Fibroblast of lung (primary cell): ENCODE results near the gene TMEM132E. TPM values are rescaled to one million over a fixed set of nuclear protein-coding genes. Genes with fewer than 3 reads are reported as not detected.

Source experiments
- DNase-seq, 2 donors: peaks; one replicate each; pipeline versions ENCODE4 v3.0.0 to v3.0.0-alpha.2; 2010; ENCODE audit warnings: low read depth in 2 of 2
- H2AFZ ChIP-seq: 2 replicates; pipeline ENCODE4 v1.5.1; 2012; ENCODE audit warnings: low read length, control low read depth, inconsistent platforms
- H3K27ac ChIP-seq: 2 replicates; pipeline ENCODE4 v1.5.1; 2011; ENCODE audit warnings: low read length, control low read depth; ENCODE audit not compliant: insufficient read depth
- H3K27me3 ChIP-seq: 2 replicates; pipeline ENCODE4 v1.5.1; 2011; ENCODE audit warnings: mild to moderate bottlenecking, low read length; ENCODE audit not compliant: control insufficient read depth, insufficient read depth
- H3K36me3 ChIP-seq: 2 replicates; pipeline ENCODE4 v1.5.1; 2011; ENCODE audit warnings: low read length; ENCODE audit not compliant: control insufficient read depth, insufficient read depth
- H3K4me1 ChIP-seq: 2 replicates; pipeline ENCODE4 v1.5.1; 2011; ENCODE audit warnings: low read length; ENCODE audit not compliant: control insufficient read depth, insufficient read depth; ENCODE audit errors: extremely low read depth
- H3K4me2 ChIP-seq: 2 replicates; pipeline ENCODE4 v1.5.1; 2011; ENCODE audit warnings: low read length, control low read depth; ENCODE audit not compliant: insufficient read depth; ENCODE audit errors: extremely low read depth
- H3K4me3 ChIP-seq, 4 experiments: fragments of 200-600 bp in 1 of 4; sonication (generic) in 1 of 4; replicated peaks in 1 of 4; 2 replicates each; pipeline ENCODE4 v1.5.1; 2011 to 2016; ENCODE audit warnings: low read length in 4 of 4, low read depth in 3 of 4, mild to moderate bottlenecking in 3 of 4, control low read depth in 2 of 4, inconsistent platforms in 1 of 4, mixed read lengths in 1 of 4; ENCODE audit not compliant: insufficient read depth in 1 of 4; ENCODE audit errors: control extremely low read depth in 1 of 4
- H3K79me2 ChIP-seq: 2 replicates; pipeline ENCODE4 v1.5.1; 2012; ENCODE audit warnings: mild to moderate bottlenecking, low read length, inconsistent platforms; ENCODE audit not compliant: control insufficient read depth, insufficient read depth
- H3K9ac ChIP-seq: 2 replicates; pipeline ENCODE4 v1.5.1; 2011; ENCODE audit warnings: mild to moderate bottlenecking, low read length, control low read depth; ENCODE audit not compliant: insufficient read depth
- H3K9me3 ChIP-seq: 2 replicates; pipeline ENCODE4 v1.5.1; 2012; ENCODE audit warnings: low read depth, low read length; ENCODE audit not compliant: control insufficient read depth, insufficient read depth
- H4K20me1 ChIP-seq: 2 replicates; pipeline ENCODE4 v1.5.1; 2011; ENCODE audit warnings: low read length; ENCODE audit not compliant: control insufficient read depth, insufficient read depth; ENCODE audit errors: extremely low read depth
- EZH2 ChIP-seq: IDR thresholded peaks from 2 replicates; pipeline ENCODE4 v1.5.1; 2012; ENCODE audit warnings: low read length, control low read depth, mild to moderate bottlenecking; ENCODE audit errors: missing control alignments
- polyA plus RNA-seq, 2 donors: library from polyadenylated mRNA; depleted of rRNA in 1 of 2; stranded (reverse) in 1 of 2; unstranded in 1 of 2; fragments of >200 nt; gene quantifications; 2 replicates each; pipeline ENCODE4 v1.2.1, GENCODE V29; 2011 to 2012; ENCODE audit warnings: missing spikeins in 1 of 2
- total RNA-seq: library from RNA; depleted of rRNA; stranded (reverse); fragments of >200 nt; gene quantifications from 2 replicates; pipeline ENCODE4 v1.2.1, GENCODE V29; 2014
- TF ChIP-seq, protein P1 (sequence below), 2 donors: IDR thresholded peaks in 1 of 2; conservative IDR thresholded peaks in 1 of 2; 1 replicate in 1 of 2; 2 replicates in 1 of 2; pipeline ENCODE4 v1.5.1; 2011 to 2012; ENCODE audit warnings: low read length in 2 of 2, control low read depth in 1 of 2, inconsistent platforms in 1 of 2, low read depth in 1 of 2, mild to moderate bottlenecking in 1 of 2

TMEM132E gene
- total and polyA plus RNA-seq, 2 donors (not counting 1 experiment from before 2014, with no cell fraction given): not detected

DNA sequence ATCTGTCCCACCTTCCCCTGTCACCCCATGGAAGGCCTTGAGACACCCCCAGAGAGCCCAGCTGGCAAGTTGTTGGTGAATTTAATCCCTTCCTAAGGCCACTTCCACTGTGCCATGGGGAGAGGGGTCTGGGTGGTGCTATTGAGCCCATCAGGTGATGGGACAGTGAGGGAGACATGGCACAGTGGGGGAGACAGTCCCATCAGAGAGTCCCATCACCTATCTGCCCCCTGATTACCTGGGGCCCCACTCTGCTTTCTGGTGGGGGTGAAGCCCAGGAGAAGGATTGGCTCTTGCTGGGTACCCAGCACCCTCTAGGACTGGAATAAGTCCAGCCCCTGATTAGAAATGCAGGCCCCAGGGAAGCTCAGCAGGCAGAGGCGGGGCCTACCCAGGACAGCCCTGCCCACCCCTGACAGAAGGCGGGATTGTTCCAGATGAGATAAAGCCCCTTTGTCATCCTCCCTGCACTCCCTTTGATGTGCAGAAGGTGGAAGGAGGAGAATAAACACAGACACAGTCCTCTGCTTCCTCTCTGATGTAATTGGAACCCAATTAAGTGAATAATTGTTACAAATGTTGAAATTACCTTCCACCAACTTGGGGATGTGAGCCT, 18.9 kb downstream of the TMEM132E start:
- Histone ChIP-seq H3K9me3 (no peaks in the 10 kb centered on the region), H3K4me2 (no peak overlapping the region), H3K79me2 (no peaks in the 10 kb centered on the region), H3K4me3 (no peak overlapping the region), H3K27ac (no peak overlapping the region), H2AFZ (no peak overlapping the region), H3K4me1 (no peaks in the 10 kb centered on the region), H3K27me3 (no peaks in the 10 kb centered on the region), H3K9ac (no peak overlapping the region), H3K36me3 (no peaks in the 10 kb centered on the region), H4K20me1 (no peaks in the 10 kb centered on the region)
- TF ChIP-seq, protein P1, sequence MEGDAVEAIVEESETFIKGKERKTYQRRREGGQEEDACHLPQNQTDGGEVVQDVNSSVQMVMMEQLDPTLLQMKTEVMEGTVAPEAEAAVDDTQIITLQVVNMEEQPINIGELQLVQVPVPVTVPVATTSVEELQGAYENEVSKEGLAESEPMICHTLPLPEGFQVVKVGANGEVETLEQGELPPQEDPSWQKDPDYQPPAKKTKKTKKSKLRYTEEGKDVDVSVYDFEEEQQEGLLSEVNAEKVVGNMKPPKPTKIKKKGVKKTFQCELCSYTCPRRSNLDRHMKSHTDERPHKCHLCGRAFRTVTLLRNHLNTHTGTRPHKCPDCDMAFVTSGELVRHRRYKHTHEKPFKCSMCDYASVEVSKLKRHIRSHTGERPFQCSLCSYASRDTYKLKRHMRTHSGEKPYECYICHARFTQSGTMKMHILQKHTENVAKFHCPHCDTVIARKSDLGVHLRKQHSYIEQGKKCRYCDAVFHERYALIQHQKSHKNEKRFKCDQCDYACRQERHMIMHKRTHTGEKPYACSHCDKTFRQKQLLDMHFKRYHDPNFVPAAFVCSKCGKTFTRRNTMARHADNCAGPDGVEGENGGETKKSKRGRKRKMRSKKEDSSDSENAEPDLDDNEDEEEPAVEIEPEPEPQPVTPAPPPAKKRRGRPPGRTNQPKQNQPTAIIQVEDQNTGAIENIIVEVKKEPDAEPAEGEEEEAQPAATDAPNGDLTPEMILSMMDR (conservative IDR thresholded peaks at IDR 0.05 in 1 of 2, IDR thresholded peaks at IDR 0.05 in 1 of 2; ENCODE audit: low read depth in 1 of 2, low read length in 2 of 2): no peak
- no peak for TF ChIP-seq EZH2
- no peak for DNase-seq

- TF ChIP-seq, protein P1 (conservative IDR thresholded peaks at IDR 0.05 in 1 of 2, IDR thresholded peaks at IDR 0.05 in 1 of 2; ENCODE audit: low read depth in 1 of 2, low read length in 2 of 2): no peak
- TF ChIP-seq EZH2: no peak
- Histone ChIP-seq H2AFZ (no peak overlapping the region), H3K27me3 (no peaks in the 10 kb centered on the region), H3K4me1 (no peaks in the 10 kb centered on the region), H3K9ac (no peak overlapping the region), H3K9me3 (no peaks in the 10 kb centered on the region), H4K20me1 (no peaks in the 10 kb centered on the region), H3K4me2 (no peak overlapping the region), H3K27ac (no peak overlapping the region), H3K36me3 (no peaks in the 10 kb centered on the region), H3K79me2 (no peaks in the 10 kb centered on the region), H3K4me3 (no peak overlapping the region)
- no peak for DNase-seq
Observed at GRCh38 chr17:34601416-34601815, 22.0 kb downstream of the TMEM132E start.

DNA sequence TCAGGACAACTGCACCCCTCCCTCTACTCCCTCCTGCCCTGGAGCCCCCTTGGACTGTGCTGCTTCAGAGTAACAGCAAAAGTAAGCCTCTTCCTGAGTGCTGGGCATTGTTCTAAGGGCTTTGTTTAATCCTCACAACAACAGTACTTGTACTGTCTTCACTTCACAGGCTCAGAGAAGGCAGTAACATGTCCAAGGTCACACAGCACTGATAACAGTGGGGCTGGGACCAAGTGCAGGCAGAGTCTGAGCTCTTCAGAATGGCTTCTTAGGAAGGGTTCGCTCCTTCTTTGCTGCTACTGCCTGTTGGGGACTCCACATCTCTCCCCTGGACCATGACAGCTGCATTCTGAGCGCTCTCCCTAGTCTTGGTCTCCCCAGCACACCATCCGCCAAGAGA, 24.6 kb downstream of the TMEM132E start:
- H3K4me1 ChIP-seq: no peaks in the 10 kb centered on the region
- no peak for DNase-seq
- H3K9me3 ChIP-seq: no peaks in the 10 kb centered on the region
- H3K36me3 ChIP-seq: no peaks in the 10 kb centered on the region
- H3K4me3 ChIP-seq: no peak overlapping the region
- no peak for TF ChIP-seq EZH2
- TF ChIP-seq, protein P1 (conservative IDR thresholded peaks at IDR 0.05 in 1 of 2, IDR thresholded peaks at IDR 0.05 in 1 of 2; ENCODE audit: low read depth in 1 of 2, low read length in 2 of 2): no peak
- H3K9ac ChIP-seq: no peak overlapping the region
- no peak overlapping the region for H3K27ac ChIP-seq
- no peaks in the 10 kb centered on the region for H3K79me2 ChIP-seq
- no peak overlapping the region for H2AFZ ChIP-seq
- H3K27me3 ChIP-seq: no peaks in the 10 kb centered on the region
- H4K20me1 ChIP-seq: no peaks in the 10 kb centered on the region
- H3K4me2 ChIP-seq: no peak overlapping the region
